ENCODE data around the gene NDUFB10. TPM values are rescaled to one million over a fixed set of nuclear protein-coding genes. Genes with fewer than 3 reads are reported as not detected.

NDUFB10 gene
- total RNA-seq, 2 donors from 2014 or later: 108 to 197 TPM

DNA sequence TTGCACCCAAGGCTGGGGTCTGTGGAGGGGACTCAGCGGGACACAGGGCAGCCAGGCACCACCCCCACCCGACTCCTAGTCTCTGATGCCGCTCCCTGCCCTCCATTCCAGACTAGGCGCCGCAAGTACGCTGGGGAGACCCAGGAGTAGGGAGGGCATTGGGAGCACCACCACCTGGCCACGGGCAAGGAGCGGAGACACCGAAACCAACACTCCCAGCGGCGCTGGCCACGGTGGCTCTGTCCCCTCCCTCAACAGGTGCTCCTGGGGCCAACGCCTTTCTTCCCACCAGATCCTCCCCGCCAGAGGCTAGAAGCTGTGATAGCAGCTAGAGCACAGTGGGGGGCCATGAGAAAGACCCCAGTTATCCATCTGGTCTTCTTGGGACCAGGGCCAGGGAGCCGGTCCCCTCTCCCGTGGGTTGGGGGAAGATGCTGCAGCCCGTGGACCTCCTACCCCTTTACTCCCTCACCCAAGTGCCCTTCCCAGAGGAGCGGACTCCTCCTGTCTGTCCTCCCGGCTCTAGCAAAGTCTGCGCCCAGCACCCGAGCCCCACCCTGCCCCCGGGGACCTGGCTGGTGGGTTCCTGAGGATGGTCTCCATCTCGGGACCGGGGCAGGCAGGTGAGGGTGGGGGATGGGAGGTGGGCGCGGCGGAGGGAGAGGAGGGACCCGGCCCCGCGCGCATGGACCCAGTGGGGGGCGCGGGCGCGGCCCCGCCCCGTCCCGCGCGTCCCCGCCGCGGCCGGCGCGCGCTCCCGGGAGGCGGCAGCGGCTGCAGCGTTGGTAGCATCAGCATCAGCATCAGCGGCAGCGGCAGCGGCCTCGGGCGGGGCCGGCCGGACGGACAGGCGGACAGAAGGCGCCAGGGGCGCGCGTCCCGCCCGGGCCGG lies 30.1 kb downstream of the NDUFB10 start, which contains the start of gene SYNGR3:
SYNGR3 (plus strand) TSS at position 762 of the 892 bp plus-strand sequence. CDS start 133 bp downstream, outside the sequence.
- no peak for ATAC-seq (ENCODE audit: insufficient number of reproducible peaks, low FRiP score, low read depth)
- Histone ChIP-seq H3K27ac (no peak within 1 kb of the TSS), H3K9me3 (no peaks in the 10 kb centered on the region), H3K27me3 (replicated peaks; ENCODE audit: insufficient read depth) (peaks cover 7% of the 10 kb centered on the region), H3K4me3 (peak within 1 kb of the TSS; percentile 65), H3K36me3 (peaks cover 8% of the 10 kb centered on the region), H3K4me1 (ENCODE audit: control insufficient read depth in 1 of 2, low read depth in 2 of 2) (peaks cover 16 to 36% of the 10 kb centered on the region in 2 donors)
- TF ChIP-seq, protein P1, sequence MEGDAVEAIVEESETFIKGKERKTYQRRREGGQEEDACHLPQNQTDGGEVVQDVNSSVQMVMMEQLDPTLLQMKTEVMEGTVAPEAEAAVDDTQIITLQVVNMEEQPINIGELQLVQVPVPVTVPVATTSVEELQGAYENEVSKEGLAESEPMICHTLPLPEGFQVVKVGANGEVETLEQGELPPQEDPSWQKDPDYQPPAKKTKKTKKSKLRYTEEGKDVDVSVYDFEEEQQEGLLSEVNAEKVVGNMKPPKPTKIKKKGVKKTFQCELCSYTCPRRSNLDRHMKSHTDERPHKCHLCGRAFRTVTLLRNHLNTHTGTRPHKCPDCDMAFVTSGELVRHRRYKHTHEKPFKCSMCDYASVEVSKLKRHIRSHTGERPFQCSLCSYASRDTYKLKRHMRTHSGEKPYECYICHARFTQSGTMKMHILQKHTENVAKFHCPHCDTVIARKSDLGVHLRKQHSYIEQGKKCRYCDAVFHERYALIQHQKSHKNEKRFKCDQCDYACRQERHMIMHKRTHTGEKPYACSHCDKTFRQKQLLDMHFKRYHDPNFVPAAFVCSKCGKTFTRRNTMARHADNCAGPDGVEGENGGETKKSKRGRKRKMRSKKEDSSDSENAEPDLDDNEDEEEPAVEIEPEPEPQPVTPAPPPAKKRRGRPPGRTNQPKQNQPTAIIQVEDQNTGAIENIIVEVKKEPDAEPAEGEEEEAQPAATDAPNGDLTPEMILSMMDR (IDR thresholded peaks at IDR 0.05): no peak
- DNase-seq (ENCODE audit: low spot score): no peak

DNA sequence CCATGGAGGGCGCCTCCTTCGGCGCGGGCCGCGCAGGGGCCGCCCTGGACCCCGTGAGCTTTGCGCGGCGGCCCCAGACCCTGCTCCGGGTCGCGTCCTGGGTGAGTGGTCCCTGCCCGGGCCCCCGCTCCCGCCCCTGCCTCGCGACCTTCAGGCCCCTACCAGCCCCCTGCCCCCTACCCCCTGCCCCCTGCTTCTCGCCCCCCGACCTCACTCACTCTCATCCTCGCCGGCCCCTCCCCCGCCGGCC lies 30.7 kb downstream of the NDUFB10 start:
- no peaks in the 10 kb centered on the region for H3K9me3 ChIP-seq

GRCh38 chr16:1990351-1991134 lies 31.2 kb downstream of the NDUFB10 start:
- TF ChIP-seq, protein P1 (IDR thresholded peaks at IDR 0.05): no peak
- Histone ChIP-seq H3K9me3 (no peaks in the 10 kb centered on the region), H3K27ac (no peak overlapping the region), H3K36me3 (peaks cover 12% of the 10 kb centered on the region), H3K27me3 (replicated peaks; ENCODE audit: insufficient read depth) (peaks cover 7% of the 10 kb centered on the region), H3K4me3 (peak overlapping the region; percentile 65), H3K4me1 (ENCODE audit: control insufficient read depth in 1 of 2, low read depth in 2 of 2) (peaks cover 9 to 25% of the 10 kb centered on the region in 2 donors)
- no peak for DNase-seq (ENCODE audit: low spot score)
- no peak for ATAC-seq (ENCODE audit: insufficient number of reproducible peaks, low FRiP score, low read depth)

More for the DNA sequence above, 30.7 kb downstream of the NDUFB10 start:
- Histone ChIP-seq H3K27me3 (replicated peaks; ENCODE audit: insufficient read depth) (peaks cover 7% of the 10 kb centered on the region), H3K36me3 (peaks cover 8% of the 10 kb centered on the region), H3K4me1 (ENCODE audit: control insufficient read depth in 1 of 2, low read depth in 2 of 2) (peaks cover 10 to 30% of the 10 kb centered on the region in 2 donors), H3K4me3 (peak overlapping the region; percentile 65), H3K27ac (no peak overlapping the region)
- ATAC-seq (ENCODE audit: insufficient number of reproducible peaks, low FRiP score, low read depth) (no peak), DNase-seq (ENCODE audit: low spot score) (no peak)
- TF ChIP-seq, protein P1 (IDR thresholded peaks at IDR 0.05): no peak

GRCh38 chr16:1991135-1991551 lies 31.8 kb downstream of the NDUFB10 start:
- Histone ChIP-seq H3K4me1 (ENCODE audit: control insufficient read depth in 1 of 2, low read depth in 2 of 2) (peaks cover 9 to 25% of the 10 kb centered on the region in 2 donors), H3K4me3 (peak overlapping the region; percentile 65), H3K27me3 (replicated peaks; ENCODE audit: insufficient read depth) (peaks cover 7% of the 10 kb centered on the region), H3K27ac (no peak overlapping the region), H3K9me3 (no peaks in the 10 kb centered on the region), H3K36me3 (peaks cover 8% of the 10 kb centered on the region)
- no peak for ATAC-seq (ENCODE audit: insufficient number of reproducible peaks, low FRiP score, low read depth)
- TF ChIP-seq, protein P1 (IDR thresholded peaks at IDR 0.05): no peak
- no peak for DNase-seq (ENCODE audit: low spot score)

DNA sequence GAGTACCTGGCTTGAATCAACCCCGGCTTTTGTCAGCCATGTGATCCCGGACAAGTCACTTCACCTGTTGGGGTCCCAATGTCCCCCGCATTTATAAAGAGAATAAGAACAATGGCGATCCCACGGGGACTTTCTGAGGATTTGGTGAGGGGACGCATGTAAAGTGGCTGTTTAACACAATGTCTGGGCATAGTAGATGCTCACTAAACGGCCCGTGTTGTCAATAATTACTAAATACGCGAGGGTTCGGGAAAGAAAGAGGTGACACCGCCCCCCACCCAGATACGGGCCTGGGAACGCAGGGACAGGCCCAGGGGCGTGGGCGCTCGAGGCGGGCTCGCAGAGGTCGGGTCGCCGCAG lies 32.2 kb downstream of the NDUFB10 start:
- peak overlapping the region; percentile 65 for H3K4me3 ChIP-seq
- ATAC-seq (ENCODE audit: insufficient number of reproducible peaks, low FRiP score, low read depth) (no peak), DNase-seq (ENCODE audit: low spot score) (no peak)
- TF ChIP-seq, protein P1 (IDR thresholded peaks at IDR 0.05): no peak
- no peaks in the 10 kb centered on the region for H3K9me3 ChIP-seq
- no peak overlapping the region for H3K27ac ChIP-seq
- H3K27me3 ChIP-seq (replicated peaks; ENCODE audit: insufficient read depth): peaks cover 7% of the 10 kb centered on the region
- peaks cover 9 to 25% of the 10 kb centered on the region in 2 donors for H3K4me1 ChIP-seq (ENCODE audit: control insufficient read depth in 1 of 2, low read depth in 2 of 2)
- H3K36me3 ChIP-seq: peaks cover 4% of the 10 kb centered on the region

Data from thoracic aorta (tissue), 2 donors.